HCT116 (cell line): Measurements from ENCODE around the gene CACNB2.

ENCODE experiments used
- JUND ChIP-seq: IDR thresholded peaks from 2 replicates; pipeline ENCODE4 v1.6.1; 2012
- POLR2AphosphoS5 ChIP-seq: IDR thresholded peaks from 2 replicates; pipeline ENCODE4 v1.6.1; 2011; ENCODE audit warnings: mild to moderate bottlenecking, low read depth, low read length, moderate library complexity
- RAD21 ChIP-seq: IDR thresholded peaks from 2 replicates; pipeline ENCODE4 v1.6.1; 2012; ENCODE audit warnings: low read depth, mild to moderate bottlenecking
- SIN3A ChIP-seq: IDR thresholded peaks from 2 replicates; pipeline ENCODE4 v1.6.1; 2012; ENCODE audit warnings: low read depth
- TF ChIP-seq, protein P1 (sequence below), 3 experiments: fragments of 200-600 bp in 1 of 3; sonication (generic) in 1 of 3; IDR thresholded peaks in 2 of 3; conservative IDR thresholded peaks in 1 of 3; 2 replicates each; pipeline ENCODE4 v1.5.1; 2012 to 2017; ENCODE audit warnings: low read depth in 2 of 3, low read length in 2 of 3, antibody characterized with exemption in 1 of 3, borderline replicate concordance in 1 of 3, control low read depth in 1 of 3, mild to moderate bottlenecking in 1 of 3, mixed read lengths in 1 of 3, mixed run types in 1 of 3, moderate library complexity in 1 of 3; ENCODE audit not compliant: insufficient read depth in 1 of 3

DNA sequence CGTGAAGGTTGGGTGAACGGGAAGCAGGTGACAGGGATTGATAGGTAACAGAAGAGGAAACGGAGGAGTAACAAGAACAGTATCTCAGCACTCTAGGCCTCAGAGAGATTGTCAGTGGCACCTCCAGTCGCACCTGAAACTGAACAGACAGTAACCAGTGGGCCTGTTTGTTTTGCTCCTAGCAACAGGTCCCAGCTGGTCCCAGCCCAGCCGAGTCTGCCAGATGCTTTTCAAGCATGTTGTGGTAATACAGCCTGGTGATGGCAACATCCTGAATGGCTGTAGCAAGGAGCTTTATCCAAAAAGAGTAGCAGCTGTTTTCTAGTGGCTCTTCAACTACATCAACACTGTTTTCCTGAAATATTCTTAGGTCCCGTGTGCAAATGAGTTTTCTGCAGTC, 4.7 kb downstream of the CACNB2 start:
- TF ChIP-seq, protein P1, sequence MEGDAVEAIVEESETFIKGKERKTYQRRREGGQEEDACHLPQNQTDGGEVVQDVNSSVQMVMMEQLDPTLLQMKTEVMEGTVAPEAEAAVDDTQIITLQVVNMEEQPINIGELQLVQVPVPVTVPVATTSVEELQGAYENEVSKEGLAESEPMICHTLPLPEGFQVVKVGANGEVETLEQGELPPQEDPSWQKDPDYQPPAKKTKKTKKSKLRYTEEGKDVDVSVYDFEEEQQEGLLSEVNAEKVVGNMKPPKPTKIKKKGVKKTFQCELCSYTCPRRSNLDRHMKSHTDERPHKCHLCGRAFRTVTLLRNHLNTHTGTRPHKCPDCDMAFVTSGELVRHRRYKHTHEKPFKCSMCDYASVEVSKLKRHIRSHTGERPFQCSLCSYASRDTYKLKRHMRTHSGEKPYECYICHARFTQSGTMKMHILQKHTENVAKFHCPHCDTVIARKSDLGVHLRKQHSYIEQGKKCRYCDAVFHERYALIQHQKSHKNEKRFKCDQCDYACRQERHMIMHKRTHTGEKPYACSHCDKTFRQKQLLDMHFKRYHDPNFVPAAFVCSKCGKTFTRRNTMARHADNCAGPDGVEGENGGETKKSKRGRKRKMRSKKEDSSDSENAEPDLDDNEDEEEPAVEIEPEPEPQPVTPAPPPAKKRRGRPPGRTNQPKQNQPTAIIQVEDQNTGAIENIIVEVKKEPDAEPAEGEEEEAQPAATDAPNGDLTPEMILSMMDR (IDR thresholded peaks at IDR 0.05 in 2 of 3, conservative IDR thresholded peaks at IDR 0.05 in 1 of 3; ENCODE audit: borderline replicate concordance in 1 of 3, insufficient read depth in 1 of 3, low read depth in 2 of 3, low read length in 2 of 3): no peak
- no peak for TF ChIP-seq JUND
- no peak for TF ChIP-seq POLR2AphosphoS5
- no peak for TF ChIP-seq SIN3A
- TF ChIP-seq RAD21: no peak
